ENCODE data around the gene LRG1. TPM values are rescaled to one million over a fixed set of nuclear protein-coding genes. Genes with fewer than 3 reads are reported as not detected.

Gene LRG1
- total and polyA plus RNA-seq, 2 of the 13 experiments (the other 11 are each of a cell fraction or from before 2014, with no cell fraction given) = 12.0 to 39.3 TPM

GRCh38 chr19:4539693-4540581, at the start of gene LRG1 (continued):
- TF ChIP-seq ZNF567 (CRISPR knock-in tag; IDR thresholded peaks at IDR 0.05; ENCODE audit: borderline replicate concordance) (no peak), BCL6 (CRISPR knock-in tag; IDR thresholded peaks at IDR 0.05) (peak; percentile 94), REST (IDR thresholded peaks at IDR 0.05; ENCODE audit: borderline replicate concordance in 1 of 2, low read depth in 1 of 2, low read length in 2 of 2) (no peak; a peak in 1 of 4 replicates), NFIB (CRISPR knock-in tag; IDR thresholded peaks at IDR 0.05; ENCODE audit: borderline replicate concordance) (no peak), FOXA3 (CRISPR knock-in tag; IDR thresholded peaks at IDR 0.05) (no peak), ETS1 (CRISPR knock-in tag; IDR thresholded peaks at IDR 0.05) (no peak), ZNF746 (CRISPR knock-in tag; IDR thresholded peaks at IDR 0.05) (peak; percentile 61; the same call in 1 of the 2 replicates), SAP130 (CRISPR knock-in tag; IDR thresholded peaks at IDR 0.05; ENCODE audit: low read depth) (peak; percentile 86), GLI4 (CRISPR knock-in tag; IDR thresholded peaks at IDR 0.05; ENCODE audit: borderline replicate concordance) (0 out of 2 replicates have a peak, but pooled peaks have one; percentile 46), DNMT3B (CRISPR knock-in tag; conservative IDR thresholded peaks at IDR 0.05) (no peak), KDM1A (CRISPR knock-in tag; IDR thresholded peaks at IDR 0.05) (no peak), ZSCAN20 (CRISPR knock-in tag; IDR thresholded peaks at IDR 0.05; ENCODE audit: borderline replicate concordance) (no peak), ETV6 (CRISPR knock-in tag; conservative IDR thresholded peaks at IDR 0.05) (peak; percentile 97), KIAA2018 (CRISPR knock-in tag; IDR thresholded peaks at IDR 0.05; ENCODE audit: borderline replicate concordance) (no peak), ZSCAN30 (CRISPR knock-in tag; IDR thresholded peaks at IDR 0.05) (peak; percentile 60; the same call in 1 of the 2 replicates)
